ENCODE data around the gene GVQW3. TPM values are rescaled to one million over a fixed set of nuclear protein-coding genes. Genes with fewer than 3 reads are reported as not detected.

The GVQW3 gene
- total RNA-seq, 1 donor from 2014 or later: 6.1 TPM

DNA sequence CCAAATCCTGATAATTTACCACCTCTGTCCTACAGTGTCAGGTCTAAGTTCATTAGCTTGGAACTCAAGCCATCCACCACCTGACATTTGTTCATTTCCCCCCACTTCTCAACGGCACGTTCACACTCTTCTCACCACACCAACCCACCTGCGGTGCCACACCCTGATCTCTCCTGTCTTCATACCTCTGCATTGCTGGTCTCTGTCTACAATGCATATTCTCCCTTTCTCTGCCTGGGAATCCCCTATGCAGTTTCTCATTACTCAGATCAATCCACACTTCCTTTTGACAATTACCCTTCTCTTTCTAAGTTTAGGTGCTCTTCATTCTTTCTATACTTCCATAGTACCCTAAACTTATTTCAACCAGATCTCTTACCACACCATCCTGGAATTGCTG lies 43.3 kb downstream of the GVQW3 start:
- H3K4me3 Mint-ChIP-seq (ENCODE audit: unreplicated experiment): no peak overlapping the region
- H3K36me3 Mint-ChIP-seq (ENCODE audit: low read depth, unreplicated experiment): no peaks in the 10 kb centered on the region
- H3K27me3 Mint-ChIP-seq (ENCODE audit: unreplicated experiment): no peaks in the 10 kb centered on the region
- H3K4me1 Mint-ChIP-seq (ENCODE audit: unreplicated experiment): no peaks in the 10 kb centered on the region
- no peaks in the 10 kb centered on the region for H3K9me3 Mint-ChIP-seq (ENCODE audit: unreplicated experiment)
- DNase-seq (ENCODE audit: low spot score): no peak
- no peak overlapping the region for H3K27ac Mint-ChIP-seq (ENCODE audit: unreplicated experiment)
- no peak for TF ChIP-seq CTCF (IDR thresholded peaks at IDR 0.05; ENCODE audit: unreplicated experiment)

DNA sequence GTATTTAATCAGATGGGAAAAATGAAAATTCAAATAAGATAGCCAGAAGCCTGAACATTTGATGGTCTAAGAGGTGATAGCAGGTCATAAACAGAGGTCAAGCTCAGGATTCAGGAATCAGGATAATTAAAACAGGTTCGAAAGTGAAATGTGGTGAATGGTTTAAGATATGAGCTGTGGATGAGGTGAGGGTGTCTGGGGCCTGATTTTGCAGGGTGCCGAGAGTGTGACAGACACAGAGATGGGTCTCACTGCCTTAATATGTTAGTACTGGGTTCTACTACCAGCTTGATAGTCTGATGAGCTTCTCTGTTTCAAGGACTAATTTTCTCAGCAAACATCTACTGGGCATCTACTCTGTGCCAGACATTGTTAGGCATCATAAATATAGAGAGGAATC lies 43.8 kb downstream of the GVQW3 start:
- H3K9me3 Mint-ChIP-seq (ENCODE audit: unreplicated experiment): no peaks in the 10 kb centered on the region

DNA sequence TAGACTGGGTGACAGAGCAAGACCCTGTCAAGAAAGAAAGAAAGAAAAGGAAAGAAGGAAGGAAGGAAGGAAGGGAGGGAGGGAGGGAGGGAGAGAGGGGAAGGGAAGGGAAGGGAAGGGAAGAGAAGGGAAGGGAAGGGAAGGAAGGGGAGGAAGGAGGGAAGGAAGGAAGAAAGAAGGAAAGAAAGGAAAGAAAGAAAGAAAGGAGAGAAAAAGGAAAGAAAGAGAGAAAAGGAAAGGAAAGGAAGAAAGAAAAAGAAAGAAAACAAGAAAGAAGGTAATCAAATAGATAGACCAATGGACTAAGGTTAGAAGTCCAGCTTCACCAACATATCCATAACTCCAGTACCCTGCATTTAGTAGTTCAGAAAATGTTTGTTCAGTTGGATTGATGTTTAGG lies 45.5 kb downstream of the GVQW3 start:
- no peak for DNase-seq (ENCODE audit: low spot score)
- Mint-ChIP-seq H3K9me3 (ENCODE audit: unreplicated experiment) (no peaks in the 10 kb centered on the region), H3K27me3 (ENCODE audit: unreplicated experiment) (no peaks in the 10 kb centered on the region), H3K36me3 (ENCODE audit: low read depth, unreplicated experiment) (no peaks in the 10 kb centered on the region), H3K4me3 (ENCODE audit: unreplicated experiment) (no peak overlapping the region), H3K4me1 (ENCODE audit: unreplicated experiment) (no peaks in the 10 kb centered on the region), H3K27ac (ENCODE audit: unreplicated experiment) (no peak overlapping the region)
- TF ChIP-seq CTCF (IDR thresholded peaks at IDR 0.05; ENCODE audit: unreplicated experiment): no peak

More for the DNA sequence above, 43.8 kb downstream of the GVQW3 start:
- Mint-ChIP-seq H3K4me1 (ENCODE audit: unreplicated experiment) (no peaks in the 10 kb centered on the region), H3K27ac (ENCODE audit: unreplicated experiment) (no peak overlapping the region), H3K4me3 (ENCODE audit: unreplicated experiment) (no peak overlapping the region), H3K27me3 (ENCODE audit: unreplicated experiment) (no peaks in the 10 kb centered on the region), H3K36me3 (ENCODE audit: low read depth, unreplicated experiment) (no peaks in the 10 kb centered on the region)
- no peak for TF ChIP-seq CTCF (IDR thresholded peaks at IDR 0.05; ENCODE audit: unreplicated experiment)
- no peak for DNase-seq (ENCODE audit: low spot score)

DNA sequence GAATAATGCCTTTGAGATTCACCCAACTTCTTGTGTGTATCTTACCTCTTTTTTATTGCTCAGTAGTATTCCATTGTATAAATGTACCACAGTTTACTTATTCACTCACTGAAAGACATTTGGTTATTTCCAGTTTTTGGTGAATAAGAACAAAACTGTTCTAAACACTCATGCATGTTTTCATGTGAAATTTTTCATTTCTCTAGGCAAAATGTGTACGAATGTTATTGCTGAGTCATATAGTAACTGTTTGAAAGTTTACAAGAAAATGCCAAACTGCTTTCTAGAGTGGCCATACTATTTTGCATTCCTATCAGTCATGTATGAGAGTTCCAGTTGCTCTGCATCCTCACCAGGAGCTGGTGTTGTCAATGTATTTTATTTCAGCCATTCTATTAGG lies 54.9 kb downstream of the GVQW3 start:
- H3K27ac Mint-ChIP-seq (ENCODE audit: unreplicated experiment): no peak overlapping the region
- no peaks in the 10 kb centered on the region for H3K27me3 Mint-ChIP-seq (ENCODE audit: unreplicated experiment)
- no peaks in the 10 kb centered on the region for H3K36me3 Mint-ChIP-seq (ENCODE audit: low read depth, unreplicated experiment)
- TF ChIP-seq CTCF (IDR thresholded peaks at IDR 0.05; ENCODE audit: unreplicated experiment): no peak
- DNase-seq (ENCODE audit: low spot score): no peak
- H3K4me3 Mint-ChIP-seq (ENCODE audit: unreplicated experiment): no peak overlapping the region
- H3K9me3 Mint-ChIP-seq (ENCODE audit: unreplicated experiment): no peaks in the 10 kb centered on the region
- no peaks in the 10 kb centered on the region for H3K4me1 Mint-ChIP-seq (ENCODE audit: unreplicated experiment)

DNA sequence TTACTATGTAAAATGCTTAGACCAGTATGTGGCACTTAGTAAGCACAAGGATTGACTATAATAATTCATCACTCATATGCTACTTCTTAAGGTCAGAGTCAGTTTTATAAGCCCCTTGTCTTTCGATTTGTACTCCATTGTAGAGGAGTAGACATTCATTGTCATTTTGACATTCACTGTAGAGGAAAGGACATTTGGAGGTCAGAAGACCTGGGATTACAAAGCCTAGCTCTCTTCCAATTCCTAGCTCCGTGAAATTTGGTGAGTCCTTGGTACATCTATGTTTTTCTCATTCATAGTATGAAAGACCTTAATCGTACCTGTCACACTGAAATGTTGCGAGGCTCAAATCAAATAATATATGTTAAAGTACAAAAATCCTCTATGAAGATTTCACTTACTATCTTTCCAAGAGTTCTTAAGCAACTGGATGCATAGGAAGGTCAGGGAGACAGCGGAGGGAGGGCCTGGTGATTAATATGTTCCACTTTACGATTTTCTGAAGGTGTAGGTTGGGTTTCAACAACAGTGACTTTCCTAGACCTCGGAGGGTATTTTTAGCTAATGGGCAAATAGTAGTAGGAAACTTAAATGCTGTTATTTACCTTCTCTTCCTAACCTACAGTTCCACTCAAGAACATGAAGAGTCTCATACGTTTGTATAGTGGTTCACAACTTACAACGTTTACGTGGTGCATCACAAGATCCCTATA lies 62.3 kb downstream of the GVQW3 start:
- peaks cover 22% of the 10 kb centered on the region for H3K4me1 Mint-ChIP-seq (ENCODE audit: unreplicated experiment)
- DNase-seq (ENCODE audit: low spot score): no peak
- no peaks in the 10 kb centered on the region for H3K9me3 Mint-ChIP-seq (ENCODE audit: unreplicated experiment)
- TF ChIP-seq CTCF (IDR thresholded peaks at IDR 0.05; ENCODE audit: unreplicated experiment): no peak
- peak overlapping the region; percentile 96 for H3K27ac Mint-ChIP-seq (ENCODE audit: unreplicated experiment)
- peak overlapping the region; percentile 96 for H3K4me3 Mint-ChIP-seq (ENCODE audit: unreplicated experiment)
- peaks cover 10% of the 10 kb centered on the region for H3K27me3 Mint-ChIP-seq (ENCODE audit: unreplicated experiment)
- H3K36me3 Mint-ChIP-seq (ENCODE audit: low read depth, unreplicated experiment): peaks cover 3% of the 10 kb centered on the region

Measured in endothelial cell (in vitro differentiated cells).